Spleen (tissue), 7 donors: Measurements from ENCODE around the gene SAA4.

Source experiments
- POLR2A ChIP-seq, 3 donors: fragments of 450-650 bp; IDR thresholded peaks; one replicate each; pipeline ENCODE4 v1.5.1; 2017; ENCODE audit warnings: antibody characterized with exemption in 3 of 3, mild to moderate bottlenecking in 1 of 3
- POLR2AphosphoS5 ChIP-seq, 3 donors: sonication (generic); formaldehyde crosslinking; IDR thresholded peaks; one replicate each; pipeline ENCODE4 v1.5.1; 2017; ENCODE audit warnings: antibody characterized with exemption in 3 of 3
- TF ChIP-seq, protein P1 (sequence below), 11 experiments: fragments of 200-600 bp in 7 of 11; fragments of 450-650 bp in 4 of 11; sonication (generic) in 4 of 11; IDR thresholded peaks in 8 of 11; conservative IDR thresholded peaks in 3 of 11; 1 replicate in 7 of 11; 2 replicates in 4 of 11; pipeline versions ENCODE4 v1.4.0 to v1.8.0; 2016 to 2021; ENCODE audit warnings: antibody characterized with exemption in 11 of 11, inconsistent platforms in 4 of 11, mild to moderate bottlenecking in 1 of 11
- donor health status: DM: no; HTN: no; CAD: no; lungs with moderate emphysema.
- donor health status: DM: no; HTN: no; CAD: no.
- donor health status: DM: no; HTN: no; CAD: no.

- TF ChIP-seq POLR2A (IDR thresholded peaks at IDR 0.05) (no peak), POLR2AphosphoS5 (IDR thresholded peaks at IDR 0.05) (no peak)
- TF ChIP-seq, protein P1, sequence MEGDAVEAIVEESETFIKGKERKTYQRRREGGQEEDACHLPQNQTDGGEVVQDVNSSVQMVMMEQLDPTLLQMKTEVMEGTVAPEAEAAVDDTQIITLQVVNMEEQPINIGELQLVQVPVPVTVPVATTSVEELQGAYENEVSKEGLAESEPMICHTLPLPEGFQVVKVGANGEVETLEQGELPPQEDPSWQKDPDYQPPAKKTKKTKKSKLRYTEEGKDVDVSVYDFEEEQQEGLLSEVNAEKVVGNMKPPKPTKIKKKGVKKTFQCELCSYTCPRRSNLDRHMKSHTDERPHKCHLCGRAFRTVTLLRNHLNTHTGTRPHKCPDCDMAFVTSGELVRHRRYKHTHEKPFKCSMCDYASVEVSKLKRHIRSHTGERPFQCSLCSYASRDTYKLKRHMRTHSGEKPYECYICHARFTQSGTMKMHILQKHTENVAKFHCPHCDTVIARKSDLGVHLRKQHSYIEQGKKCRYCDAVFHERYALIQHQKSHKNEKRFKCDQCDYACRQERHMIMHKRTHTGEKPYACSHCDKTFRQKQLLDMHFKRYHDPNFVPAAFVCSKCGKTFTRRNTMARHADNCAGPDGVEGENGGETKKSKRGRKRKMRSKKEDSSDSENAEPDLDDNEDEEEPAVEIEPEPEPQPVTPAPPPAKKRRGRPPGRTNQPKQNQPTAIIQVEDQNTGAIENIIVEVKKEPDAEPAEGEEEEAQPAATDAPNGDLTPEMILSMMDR (IDR thresholded peaks at IDR 0.05 in 8 of 11, conservative IDR thresholded peaks at IDR 0.05 in 3 of 11), result no peak
These were observed 27.4 kb upstream of the SAA4 start for GRCh38 chr11:18264035-18264434.
